HEK293 (cell line): ENCODE results near the gene LRRC74A.

Experiments
- PRDM1 ChIP-seq: fragments of 450-650 bp; formaldehyde crosslinking; IDR thresholded peaks from 2 replicates; pipeline ENCODE4; 2016; ENCODE audit warnings: missing biosample characterization, missing genetic modification characterization
- REST ChIP-seq: fragments of 450-650 bp; formaldehyde crosslinking; IDR thresholded peaks from 2 replicates; pipeline ENCODE4 v1.5.1; 2016; ENCODE audit warnings: missing biosample characterization, missing genetic modification characterization
- SCRT1 ChIP-seq: fragments of 450-650 bp; formaldehyde crosslinking; IDR thresholded peaks from 2 replicates; pipeline ENCODE4 v1.5.1; 2016; ENCODE audit warnings: missing biosample characterization, missing genetic modification characterization, borderline replicate concordance
- TCF7L2 ChIP-seq: IDR thresholded peaks from 2 replicates; pipeline ENCODE4 v1.6.1; 2011; ENCODE audit warnings: low read depth, mild to moderate bottlenecking, inconsistent platforms, low read length, moderate library complexity, borderline replicate concordance
- YY1 ChIP-seq: fragments of 450-650 bp; formaldehyde crosslinking; IDR thresholded peaks from 2 replicates; pipeline ENCODE4 v1.5.1; 2018; ENCODE audit warnings: missing biosample characterization, missing genetic modification characterization
- ZBTB11 ChIP-seq: fragments of 450-650 bp; formaldehyde crosslinking; conservative IDR thresholded peaks from 2 replicates; pipeline ENCODE4 v1.5.1; 2016; ENCODE audit warnings: low read depth, missing biosample characterization, missing genetic modification characterization
- ZBTB21 ChIP-seq: fragments of 450-650 bp; formaldehyde crosslinking; IDR thresholded peaks from 2 replicates; pipeline ENCODE4 v1.5.1; 2017; ENCODE audit warnings: missing biosample characterization, missing genetic modification characterization
- ZBTB26 ChIP-seq: fragments of 450-650 bp; formaldehyde crosslinking; optimal IDR thresholded peaks from 2 replicates; pipeline ENCODE3; 2016; ENCODE audit warnings: missing biosample characterization, mild to moderate bottlenecking, missing genetic modification characterization
- ZFP41 ChIP-seq: fragments of 450-650 bp; formaldehyde crosslinking; IDR thresholded peaks from 2 replicates; pipeline ENCODE4 v1.5.1; 2016; ENCODE audit warnings: missing biosample characterization, missing genetic modification characterization, borderline replicate concordance
- ZNF10 ChIP-seq: fragments of 450-650 bp; formaldehyde crosslinking; IDR thresholded peaks from 2 replicates; pipeline ENCODE4 v1.5.1; 2017; ENCODE audit warnings: missing biosample characterization, missing genetic modification characterization
- ZNF112 ChIP-seq: fragments of 450-650 bp; formaldehyde crosslinking; IDR thresholded peaks from 2 replicates; pipeline ENCODE4 v1.5.0; 2017; ENCODE audit warnings: missing biosample characterization, missing genetic modification characterization
- ZNF214 ChIP-seq: fragments of 450-650 bp; formaldehyde crosslinking; IDR thresholded peaks from 2 replicates; pipeline ENCODE4 v1.5.1; 2017; ENCODE audit warnings: missing biosample characterization, mild to moderate bottlenecking, missing genetic modification characterization, borderline replicate concordance
- ZNF223 ChIP-seq: fragments of 450-650 bp; formaldehyde crosslinking; IDR thresholded peaks from 2 replicates; pipeline ENCODE4 v1.5.1; 2016; ENCODE audit warnings: missing biosample characterization, missing genetic modification characterization
- ZNF248 ChIP-seq: fragments of 450-650 bp; formaldehyde crosslinking; IDR thresholded peaks from 2 replicates; pipeline ENCODE4 v1.5.1; 2017; ENCODE audit warnings: missing biosample characterization, missing genetic modification characterization
- ZNF394 ChIP-seq: fragments of 450-650 bp; formaldehyde crosslinking; IDR thresholded peaks from 2 replicates; pipeline ENCODE4 v1.5.1; 2016; ENCODE audit warnings: missing biosample characterization, missing genetic modification characterization, mild to moderate bottlenecking, moderate library complexity, borderline replicate concordance
- ZNF404 ChIP-seq: fragments of 450-650 bp; formaldehyde crosslinking; IDR thresholded peaks from 2 replicates; pipeline ENCODE4 v1.5.1; 2017; ENCODE audit warnings: missing biosample characterization, missing genetic modification characterization
- ZNF514 ChIP-seq: fragments of 450-650 bp; formaldehyde crosslinking; IDR thresholded peaks from 2 replicates; pipeline ENCODE4 v1.5.1; 2016; ENCODE audit warnings: missing biosample characterization, missing genetic modification characterization
- ZNF521 ChIP-seq: fragments of 450-650 bp; formaldehyde crosslinking; IDR thresholded peaks from 2 replicates; pipeline ENCODE4 v1.5.1; 2017; ENCODE audit warnings: missing biosample characterization, mild to moderate bottlenecking, missing genetic modification characterization
- ZNF558 ChIP-seq: fragments of 450-650 bp; formaldehyde crosslinking; IDR thresholded peaks from 2 replicates; pipeline ENCODE4 v1.5.1; 2016; ENCODE audit warnings: missing biosample characterization, missing genetic modification characterization
- ZNF561 ChIP-seq: fragments of 450-650 bp; IDR thresholded peaks from 2 replicates; pipeline ENCODE4 v1.5.1; 2018; ENCODE audit warnings: missing biosample characterization, missing genetic modification characterization, borderline replicate concordance
- ZNF707 ChIP-seq: fragments of 450-650 bp; formaldehyde crosslinking; IDR thresholded peaks from 2 replicates; pipeline ENCODE4 v1.5.1; 2016; ENCODE audit warnings: missing biosample characterization, missing genetic modification characterization
- TF ChIP-seq, protein P1 (sequence below): fragments of 450-650 bp; formaldehyde crosslinking; IDR thresholded peaks from 2 replicates; pipeline ENCODE4 v1.5.1; 2016; ENCODE audit warnings: missing biosample characterization, missing genetic modification characterization
- TF ChIP-seq, protein P2 (sequence below): fragments of 450-650 bp; formaldehyde crosslinking; IDR thresholded peaks from 2 replicates; pipeline ENCODE4 v1.5.1; 2016; ENCODE audit warnings: missing biosample characterization, missing genetic modification characterization, low read depth

LRRC74A gene

GRCh38 chr14:76918782-76919394 lies 92.7 kb downstream of the LRRC74A start (continued):
- TF ChIP-seq ZNF404 (tag by site-specific recombination) = no peak
- no peak for TF ChIP-seq ZNF561 (tag by site-specific recombination)
- TF ChIP-seq, protein P1, sequence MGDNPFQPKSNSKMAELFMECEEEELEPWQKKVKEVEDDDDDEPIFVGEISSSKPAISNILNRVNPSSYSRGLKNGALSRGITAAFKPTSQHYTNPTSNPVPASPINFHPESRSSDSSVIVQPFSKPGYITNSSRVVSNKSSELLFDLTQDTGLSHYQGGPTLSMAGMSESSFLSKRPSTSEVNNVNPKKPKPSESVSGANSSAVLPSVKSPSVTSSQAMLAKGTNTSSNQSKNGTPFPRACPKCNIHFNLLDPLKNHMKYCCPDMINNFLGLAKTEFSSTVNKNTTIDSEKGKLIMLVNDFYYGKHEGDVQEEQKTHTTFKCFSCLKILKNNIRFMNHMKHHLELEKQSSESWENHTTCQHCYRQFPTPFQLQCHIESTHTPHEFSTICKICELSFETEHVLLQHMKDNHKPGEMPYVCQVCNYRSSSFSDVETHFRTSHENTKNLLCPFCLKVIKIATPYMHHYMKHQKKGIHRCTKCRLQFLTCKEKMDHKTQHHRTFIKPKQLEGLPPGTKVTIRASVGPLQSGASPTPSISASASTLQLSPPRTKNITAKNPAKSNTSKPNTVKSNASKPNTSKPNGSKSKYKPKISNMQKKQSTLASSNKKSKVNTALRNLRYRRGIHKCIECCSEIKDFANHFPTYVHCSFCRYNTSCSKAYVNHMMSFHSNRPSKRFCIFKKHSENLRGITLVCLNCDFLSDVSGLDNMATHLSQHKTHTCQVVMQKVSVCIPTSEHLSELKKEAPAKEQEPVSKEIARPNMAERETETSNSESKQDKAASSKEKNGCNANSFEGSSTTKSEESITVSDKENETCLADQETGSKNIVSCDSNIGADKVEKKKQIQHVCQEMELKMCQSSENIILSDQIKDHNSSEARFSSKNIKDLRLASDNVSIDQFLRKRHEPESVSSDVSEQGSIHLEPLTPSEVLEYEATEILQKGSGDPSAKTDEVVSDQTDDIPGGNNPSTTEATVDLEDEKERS = no peak
- TF ChIP-seq ZBTB21 (tag by site-specific recombination) = 0 out of 2 replicates have a peak, but pooled peaks have one; percentile 22
- no peak for TF ChIP-seq ZNF521
- TF ChIP-seq ZNF223 (tag by site-specific recombination) = no peak
- TF ChIP-seq ZNF394 (tag by site-specific recombination) = no peak
- TF ChIP-seq YY1 (tag by site-specific recombination) = no peak
- TF ChIP-seq ZBTB26 (tag by site-specific recombination) = peak; percentile 22
- no peak for TF ChIP-seq ZNF214 (tag by site-specific recombination)
- TF ChIP-seq ZBTB11 (tag by site-specific recombination) = no peak
- no peak for TF ChIP-seq PRDM1 (tag by site-specific recombination)
- TF ChIP-seq REST (tag by site-specific recombination) = no peak
- TF ChIP-seq ZNF707 = no peak
- no peak for TF ChIP-seq ZNF112 (tag by site-specific recombination)
- TF ChIP-seq, protein P2, sequence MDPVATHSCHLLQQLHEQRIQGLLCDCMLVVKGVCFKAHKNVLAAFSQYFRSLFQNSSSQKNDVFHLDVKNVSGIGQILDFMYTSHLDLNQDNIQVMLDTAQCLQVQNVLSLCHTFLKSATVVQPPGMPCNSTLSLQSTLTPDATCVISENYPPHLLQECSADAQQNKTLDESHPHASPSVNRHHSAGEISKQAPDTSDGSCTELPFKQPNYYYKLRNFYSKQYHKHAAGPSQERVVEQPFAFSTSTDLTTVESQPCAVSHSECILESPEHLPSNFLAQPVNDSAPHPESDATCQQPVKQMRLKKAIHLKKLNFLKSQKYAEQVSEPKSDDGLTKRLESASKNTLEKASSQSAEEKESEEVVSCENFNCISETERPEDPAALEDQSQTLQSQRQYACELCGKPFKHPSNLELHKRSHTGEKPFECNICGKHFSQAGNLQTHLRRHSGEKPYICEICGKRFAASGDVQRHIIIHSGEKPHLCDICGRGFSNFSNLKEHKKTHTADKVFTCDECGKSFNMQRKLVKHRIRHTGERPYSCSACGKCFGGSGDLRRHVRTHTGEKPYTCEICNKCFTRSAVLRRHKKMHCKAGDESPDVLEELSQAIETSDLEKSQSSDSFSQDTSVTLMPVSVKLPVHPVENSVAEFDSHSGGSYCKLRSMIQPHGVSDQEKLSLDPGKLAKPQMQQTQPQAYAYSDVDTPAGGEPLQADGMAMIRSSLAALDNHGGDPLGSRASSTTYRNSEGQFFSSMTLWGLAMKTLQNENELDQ (tag by site-specific recombination) = no peak
- TF ChIP-seq SCRT1 (tag by site-specific recombination) = no peak
- TF ChIP-seq ZNF558 (tag by site-specific recombination) = no peak
- TF ChIP-seq ZNF514 = no peak
- TF ChIP-seq ZNF248 (tag by site-specific recombination) = no peak
- no peak for TF ChIP-seq ZFP41 (tag by site-specific recombination)
- TF ChIP-seq ZNF10 (tag by site-specific recombination) = no peak
- no peak for TF ChIP-seq TCF7L2
